PC-3 (cell line): ENCODE results near the gene MEFV. TPM values are rescaled to one million over a fixed set of nuclear protein-coding genes. Genes with fewer than 3 reads are reported as not detected.

Source experiments
- ATAC-seq: fragments of 200-7000 bp; cut with Tn5 transposase; 2 replicates; pipeline ENCODE4 v1.9.1; 2020; ENCODE audit warnings: mild to moderate bottlenecking, moderate library complexity
- BruUV-seq: library from RNA; stranded (reverse); fragments of 400-500 nt; replicated peaks from 2 replicates; lab custom pipeline; 2021; lab: Mats Ljungman, UMichigan
- CTCF ChIA-PET: fragments of 300-600 bp; sonication (Branson Sonifier 250); formaldehyde crosslinking; loops from one replicate; lab custom pipeline; 2022; ENCODE audit warnings: antibody characterized with exemption; lab: Charles Lee
- POLR2A ChIA-PET: fragments of 300-600 bp; sonication (Branson Sonifier 250); formaldehyde crosslinking; loops from one replicate; lab custom pipeline; 2022; ENCODE audit warnings: antibody characterized with exemption; ENCODE audit not compliant: unreplicated experiment; lab: Charles Lee
- DNase-seq: peaks from one replicate; pipeline ENCODE4 v3.0.0-alpha.2; 2015
- H2AFZ ChIP-seq: fragments of 300-600 bp; sonication (generic); 2 replicates; pipeline ENCODE4 v1.6.0; 2016; ENCODE audit warnings: antibody characterized with exemption, low read length
- H3F3A ChIP-seq: fragments of 300-600 bp; sonication (generic); one replicate; pipeline ENCODE4 v1.6.0; 2017; ENCODE audit warnings: antibody characterized with exemption, low read length, control low read depth, mild to moderate bottlenecking; ENCODE audit not compliant: unreplicated experiment
- H3K27ac ChIP-seq: fragments of 300-600 bp; sonication (generic); 2 replicates; pipeline ENCODE4 v1.5.1; 2016; ENCODE audit warnings: mild to moderate bottlenecking, low read length
- H3K27me3 ChIP-seq: fragments of 300-600 bp; sonication (generic); 2 replicates; pipeline ENCODE4 v1.6.1; 2016; ENCODE audit warnings: low read length, mixed read lengths
- H3K36me3 ChIP-seq: fragments of 300-600 bp; sonication (generic); 2 replicates; pipeline ENCODE4 v1.6.1; 2016; ENCODE audit warnings: low read depth, mixed run types, low read length, mixed read lengths
- H3K4me1 ChIP-seq: fragments of 300-600 bp; sonication (generic); 2 replicates; pipeline ENCODE4 v1.5.1; 2016; ENCODE audit warnings: low read length; ENCODE audit not compliant: insufficient read depth
- H3K4me2 ChIP-seq: fragments of 300-600 bp; sonication (generic); 2 replicates; pipeline ENCODE4 v1.6.0; 2016; ENCODE audit warnings: low read length
- H3K4me3 ChIP-seq: fragments of 300-600 bp; sonication (generic); 2 replicates; pipeline ENCODE4 v1.5.1; 2016; ENCODE audit warnings: mild to moderate bottlenecking, low read length, mixed read lengths
- H3K79me2 ChIP-seq: fragments of 300-600 bp; sonication (generic); 2 replicates; pipeline ENCODE4 v1.6.1; 2017; ENCODE audit warnings: low read length, mixed read lengths
- H3K9ac ChIP-seq: fragments of 300-600 bp; sonication (generic); 2 replicates; pipeline ENCODE4 v1.6.0; 2016; ENCODE audit warnings: mild to moderate bottlenecking, low read length
- H3K9me2 ChIP-seq: fragments of 300-600 bp; sonication (generic); replicated peaks from 2 replicates; pipeline ENCODE4 v1.6.1; 2016; ENCODE audit warnings: mixed run types, low read length, mixed read lengths
- H3K9me3 ChIP-seq: fragments of 300-600 bp; sonication (generic); 2 replicates; pipeline ENCODE4 v1.6.1; 2016; ENCODE audit warnings: low read length, mixed read lengths
- H4K20me1 ChIP-seq: fragments of 300-600 bp; sonication (generic); 2 replicates; pipeline ENCODE4 v1.6.1; 2016; ENCODE audit warnings: low read length, mixed read lengths
- EZH2 ChIP-seq: fragments of 300-600 bp; sonication (generic); IDR thresholded peaks from one replicate; pipeline ENCODE4 v1.6.1; 2017; ENCODE audit warnings: antibody characterized with exemption, mild to moderate bottlenecking, low read length; ENCODE audit not compliant: unreplicated experiment
- EZH2phosphoT487 ChIP-seq: fragments of 300-600 bp; sonication (generic); IDR thresholded peaks from 2 replicates; pipeline ENCODE4 v1.6.1; 2018; ENCODE audit warnings: mild to moderate bottlenecking, antibody characterized with exemption, low read length, borderline replicate concordance
- intact Hi-C: fragments of 100-400 bp; cut with micrococcal nuclease; formaldehyde crosslinking; loops from 2 replicates; pipeline ENCODE4 v1.9.0; 2023
- total RNA-seq: library from RNA; depleted of rRNA; stranded (reverse); fragments of >200 nt; gene quantifications from 2 replicates; pipeline ENCODE4 v1.2.3, GENCODE V29; 2014
- TF ChIP-seq, protein P1 (sequence below): fragments of 300-600 bp; sonication (generic); conservative IDR thresholded peaks from 2 replicates; pipeline ENCODE4 v1.5.1; 2017; ENCODE audit warnings: antibody characterized with exemption, low read depth, mild to moderate bottlenecking, low read length

Gene MEFV
- total RNA-seq, 1 experiment from 2014 or later: 0.04 TPM

DNA sequence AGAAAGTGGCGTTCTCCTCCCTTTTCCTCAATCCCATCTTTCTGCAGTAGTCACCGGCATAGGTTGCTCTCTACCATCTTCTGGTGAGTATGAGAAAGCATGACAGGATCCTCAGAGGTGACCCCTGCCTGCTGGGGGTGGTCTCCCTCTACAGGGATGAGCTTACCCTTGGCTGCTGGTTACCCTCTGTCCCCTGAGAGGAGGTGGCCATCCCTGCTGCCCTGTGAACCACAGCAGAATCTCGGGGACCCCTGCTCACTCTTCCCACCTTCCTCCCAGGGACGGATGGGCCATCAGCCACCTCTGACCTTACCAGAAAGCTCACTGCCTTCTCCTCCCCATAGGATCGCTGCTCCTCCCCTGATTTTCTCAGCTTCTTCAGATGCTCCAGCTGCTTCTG lies 7.8 kb downstream of the MEFV start:
- H3K36me3 ChIP-seq: no peaks in the 10 kb centered on the region
- no peaks in the 10 kb centered on the region for H3K27me3 ChIP-seq
- ChIA-PET POLR2A (no interaction called here), CTCF (no interaction called here)
- H3K79me2 ChIP-seq: no peaks in the 10 kb centered on the region
- DNase-seq (no peak), ATAC-seq (no peak)
- H3F3A ChIP-seq: no peaks in the 10 kb centered on the region
- H2AFZ ChIP-seq: no peak overlapping the region
- no peaks in the 10 kb centered on the region for H3K9me2 ChIP-seq
- no peak overlapping the region for H3K9ac ChIP-seq
- TF ChIP-seq, protein P1, sequence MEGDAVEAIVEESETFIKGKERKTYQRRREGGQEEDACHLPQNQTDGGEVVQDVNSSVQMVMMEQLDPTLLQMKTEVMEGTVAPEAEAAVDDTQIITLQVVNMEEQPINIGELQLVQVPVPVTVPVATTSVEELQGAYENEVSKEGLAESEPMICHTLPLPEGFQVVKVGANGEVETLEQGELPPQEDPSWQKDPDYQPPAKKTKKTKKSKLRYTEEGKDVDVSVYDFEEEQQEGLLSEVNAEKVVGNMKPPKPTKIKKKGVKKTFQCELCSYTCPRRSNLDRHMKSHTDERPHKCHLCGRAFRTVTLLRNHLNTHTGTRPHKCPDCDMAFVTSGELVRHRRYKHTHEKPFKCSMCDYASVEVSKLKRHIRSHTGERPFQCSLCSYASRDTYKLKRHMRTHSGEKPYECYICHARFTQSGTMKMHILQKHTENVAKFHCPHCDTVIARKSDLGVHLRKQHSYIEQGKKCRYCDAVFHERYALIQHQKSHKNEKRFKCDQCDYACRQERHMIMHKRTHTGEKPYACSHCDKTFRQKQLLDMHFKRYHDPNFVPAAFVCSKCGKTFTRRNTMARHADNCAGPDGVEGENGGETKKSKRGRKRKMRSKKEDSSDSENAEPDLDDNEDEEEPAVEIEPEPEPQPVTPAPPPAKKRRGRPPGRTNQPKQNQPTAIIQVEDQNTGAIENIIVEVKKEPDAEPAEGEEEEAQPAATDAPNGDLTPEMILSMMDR: no peak
- TF ChIP-seq EZH2 (no peak), EZH2phosphoT487 (no peak)
- H3K4me1 ChIP-seq: no peaks in the 10 kb centered on the region
- no peak overlapping the region for H3K4me3 ChIP-seq
- H3K9me3 ChIP-seq: no peaks in the 10 kb centered on the region
- no peak overlapping the region for H3K27ac ChIP-seq
- no peak overlapping the region for H3K4me2 ChIP-seq
- intact Hi-C loops: no loop called here
- no peaks in the 10 kb centered on the region for H4K20me1 ChIP-seq
- BruUV-seq: no TSS peak

- Histone ChIP-seq H3K9me3 (no peaks in the 10 kb centered on the region), H3K4me3 (no peak overlapping the region), H3K36me3 (no peaks in the 10 kb centered on the region), H3K9me2 (no peaks in the 10 kb centered on the region), H4K20me1 (no peaks in the 10 kb centered on the region), H2AFZ (no peak overlapping the region), H3K27ac (no peak overlapping the region), H3F3A (no peaks in the 10 kb centered on the region), H3K79me2 (no peaks in the 10 kb centered on the region), H3K9ac (no peak overlapping the region), H3K27me3 (no peaks in the 10 kb centered on the region), H3K4me1 (no peaks in the 10 kb centered on the region), H3K4me2 (no peak overlapping the region)
- BruUV-seq: no TSS peak
- TF ChIP-seq EZH2: no peak
- TF ChIP-seq, protein P1: no peak
- no peak for TF ChIP-seq EZH2phosphoT487
- POLR2A ChIA-PET: no interaction called here
- ATAC-seq: no peak
- DNase-seq: no peak
- CTCF ChIA-PET: no interaction called here
- intact Hi-C loops: no loop called here
These were observed 9.6 kb downstream of the MEFV start for GRCh38 chr16:3246876-3247275.

DNA sequence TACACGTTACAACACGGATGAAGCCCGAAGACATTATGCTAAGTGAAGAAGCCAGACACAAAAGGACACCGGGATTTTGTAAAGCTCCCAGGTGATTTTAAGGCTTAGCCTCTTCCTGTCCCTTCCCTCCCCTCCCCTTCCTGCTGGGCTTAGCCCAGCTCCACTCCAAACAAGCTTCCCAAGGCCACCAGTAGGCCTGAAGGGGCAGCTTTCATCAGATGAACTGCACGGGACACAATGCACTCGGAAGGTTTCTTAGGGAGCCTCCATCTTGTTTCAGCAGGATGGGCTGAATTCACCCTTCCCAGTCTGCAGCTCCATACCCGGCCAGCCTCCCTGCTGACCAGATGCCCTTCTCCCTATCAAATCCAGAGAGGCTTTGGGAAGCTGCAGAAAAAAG lies 10.4 kb downstream of the MEFV start:
- POLR2A ChIA-PET: no interaction called here
- no peak overlapping the region for H3K9ac ChIP-seq
- no peak overlapping the region for H3K27ac ChIP-seq
- no peaks in the 10 kb centered on the region for H4K20me1 ChIP-seq
- no TSS peak for BruUV-seq
- intact Hi-C loops: no loop called here
- ATAC-seq (no peak), DNase-seq (no peak)
- no peaks in the 10 kb centered on the region for H3K79me2 ChIP-seq
- no peak overlapping the region for H2AFZ ChIP-seq
- no peaks in the 10 kb centered on the region for H3K4me1 ChIP-seq
- no peaks in the 10 kb centered on the region for H3K27me3 ChIP-seq
- TF ChIP-seq EZH2phosphoT487 (no peak), EZH2 (no peak)
- TF ChIP-seq, protein P1: no peak
- H3K9me3 ChIP-seq: no peaks in the 10 kb centered on the region
- no peaks in the 10 kb centered on the region for H3F3A ChIP-seq
- CTCF ChIA-PET: no interaction called here
- no peaks in the 10 kb centered on the region for H3K9me2 ChIP-seq
- H3K4me2 ChIP-seq: no peak overlapping the region
- H3K4me3 ChIP-seq: no peak overlapping the region
- H3K36me3 ChIP-seq: no peaks in the 10 kb centered on the region
